Measurements from ENCODE around the gene NPC1. TPM values are rescaled to one million over a fixed set of nuclear protein-coding genes. Genes with fewer than 3 reads are reported as not detected.
"Not testable (repeated sequence)": the region's sequence is repeated elsewhere in the genome, so short reads cannot be mapped to it uniquely, and the experiment has no call there.

NPC1 gene
- total RNA-seq, 1 donor from 2014 or later = 21.6 TPM

- peaks cover 0 to 9% of the 10 kb centered on the region in 2 donors for H3K4me1 ChIP-seq
- intact Hi-C loops (cut with DNase I) = no loop called here
- no peak overlapping the region for H3K4me3 ChIP-seq
- H3K27me3 ChIP-seq = no peaks in the 10 kb centered on the region
- H3K9me3 ChIP-seq = no peaks in the 10 kb centered on the region
- no peak for DNase-seq (ENCODE audit: low spot score in 2 of 2)
- no peaks in the 10 kb centered on the region for H3K36me3 ChIP-seq
- TF ChIP-seq CTCF (IDR thresholded peaks at IDR 0.05) = no peak
- no peak overlapping the region for H3K27ac ChIP-seq
Observed at GRCh38 chr18:23494992-23495391, 91.3 kb downstream of the NPC1 start.

- H3K27ac ChIP-seq = no peak overlapping the region
- H3K4me3 ChIP-seq = no peak overlapping the region
- no peaks in the 10 kb centered on the region for H3K9me3 ChIP-seq
- H3K4me1 ChIP-seq = peaks cover 0 to 9% of the 10 kb centered on the region in 2 donors
- no peak for TF ChIP-seq CTCF (IDR thresholded peaks at IDR 0.05)
- no peaks in the 10 kb centered on the region for H3K36me3 ChIP-seq
- no peak for DNase-seq (ENCODE audit: low spot score in 2 of 2)
- intact Hi-C loops (cut with DNase I) = no loop called here
- no peaks in the 10 kb centered on the region for H3K27me3 ChIP-seq
Observed at GRCh38 chr18:23493654-23494053, 92.7 kb downstream of the NPC1 start.

GRCh38 chr18:23489586-23489985 lies 96.7 kb downstream of the NPC1 start:
- not testable (repeated sequence) for H3K9me3 ChIP-seq, H3K27me3 ChIP-seq, H3K4me3 ChIP-seq, H3K36me3 ChIP-seq
- intact Hi-C loops (cut with DNase I) = loop anchor here (1.0 to 10.0 kb wide), 2 partner anchors 36 to 255 kb away; partner anchors contain the start of gene RIOK3
- DNase-seq (ENCODE audit: low spot score in 2 of 2) = peak in 1 of 2 donors; percentile 82
- Histone ChIP-seq H3K27ac (peak overlapping the region; percentile 90 to 95), H3K4me1 (peaks cover 3 to 15% of the 10 kb centered on the region in 2 donors)

- DNase-seq (ENCODE audit: low spot score in 2 of 2) = peak; percentile 42 to 82
- H3K4me1 ChIP-seq = peaks cover 3 to 19% of the 10 kb centered on the region in 2 donors
- no peaks in the 10 kb centered on the region for H3K36me3 ChIP-seq
- TF ChIP-seq CTCF (IDR thresholded peaks at IDR 0.05) = no peak
- H3K9me3 ChIP-seq = no peaks in the 10 kb centered on the region
- intact Hi-C loops (cut with DNase I) = loop anchor here (1.0 to 10.0 kb wide), 2 partner anchors 15 to 253 kb away; partner anchors contain the start of gene RMC1
- H3K27ac ChIP-seq = peak overlapping the region; percentile 90 to 95
- H3K27me3 ChIP-seq = no peaks in the 10 kb centered on the region
- H3K4me3 ChIP-seq = peak overlapping the region; percentile 47 to 61
Observed at GRCh38 chr18:23487738-23488570, 98.4 kb downstream of the NPC1 start.

GRCh38 chr18:23485386-23485785 lies 100.9 kb downstream of the NPC1 start:
- peaks cover 3 to 19% of the 10 kb centered on the region in 2 donors for H3K4me1 ChIP-seq
- peaks cover 14 to 16% of the 10 kb centered on the region in 2 donors for H3K36me3 ChIP-seq
- intact Hi-C loops (cut with DNase I) = loop anchor here (10.0 kb wide), 1 partner anchor 251 kb away; no protein-coding TSS in a partner anchor
- H3K27me3 ChIP-seq = no peaks in the 10 kb centered on the region
- DNase-seq (ENCODE audit: low spot score in 2 of 2) = no peak
- no peak overlapping the region for H3K4me3 ChIP-seq
- TF ChIP-seq CTCF (IDR thresholded peaks at IDR 0.05) = no peak
- H3K27ac ChIP-seq = peak overlapping the region; percentile 77 to 78
- no peaks in the 10 kb centered on the region for H3K9me3 ChIP-seq

GRCh38 chr18:23484561-23485182 lies 101.6 kb downstream of the NPC1 start:
- Histone ChIP-seq H3K27ac (peak overlapping the region; percentile 77 to 78), H3K27me3 (no peaks in the 10 kb centered on the region), H3K4me1 (peaks cover 3 to 16% of the 10 kb centered on the region in 2 donors), H3K36me3 (peaks cover 21 to 23% of the 10 kb centered on the region in 2 donors), H3K9me3 (no peaks in the 10 kb centered on the region), H3K4me3 (no peak overlapping the region)
- DNase-seq (ENCODE audit: low spot score in 2 of 2) = no peak
- intact Hi-C loops (cut with DNase I) = loop anchor here (10.0 kb wide), 1 partner anchor 250 kb away; no protein-coding TSS in a partner anchor
- no peak for TF ChIP-seq CTCF (IDR thresholded peaks at IDR 0.05)
